H1 (cell line): ENCODE data around the gene SPINDOC. TPM values are rescaled to one million over a fixed set of nuclear protein-coding genes. Genes with fewer than 3 reads are reported as not detected.
A peak's percentile ranks its signal among the peaks of the same experiment; 100 is the strongest.

Experiments used
- CTCF ChIA-PET: fragments of 300-600 bp; sonication (Branson Sonifier 250); formaldehyde crosslinking; loops from one replicate; lab custom pipeline; 2021; ENCODE audit not compliant: partially characterized antibody; lab: Charles Lee
- POLR2A ChIA-PET: fragments of 300-600 bp; sonication (Branson Sonifier 250); formaldehyde crosslinking; loops from one replicate; lab custom pipeline; 2021; ENCODE audit warnings: inconsistent platforms; ENCODE audit not compliant: partially characterized antibody; lab: Charles Lee
- DNase-seq, 2 experiments: peaks; one replicate each; pipeline versions ENCODE4 v3.0.0 to v3.0.0-alpha.2; 2010 to 2022; ENCODE audit warnings: low spot score in 2 of 2, low read depth in 1 of 2, mixed read lengths in 1 of 2
- FAIRE-seq: peaks from 2 replicates; lab custom pipeline; 2011; peaks lifted over from hg19 to GRCh38; lab: Jason Lieb, UNC
- H2AFZ ChIP-seq: 2 replicates; pipeline ENCODE4 v1.8.1; 2012; ENCODE audit warnings: low read length, inconsistent platforms
- H2AK5ac ChIP-seq: 2 replicates; pipeline ENCODE4 v1.6.1; 2013; ENCODE audit warnings: low read depth, low read length
- H2BK120ac ChIP-seq: replicated peaks from 2 replicates; pipeline ENCODE3; 2013; ENCODE audit warnings: low read depth, low read length, inconsistent platforms
- H2BK12ac ChIP-seq: 2 replicates; pipeline ENCODE4 v1.6.1; 2013; ENCODE audit warnings: low read depth, low read length
- H2BK15ac ChIP-seq: 2 replicates; pipeline ENCODE4 v1.6.1; 2013; ENCODE audit warnings: low read length
- H2BK20ac ChIP-seq: 2 replicates; pipeline ENCODE4 v1.6.1; 2013; ENCODE audit warnings: low read length
- H2BK5ac ChIP-seq: 2 replicates; pipeline ENCODE4 v1.6.1; 2013; ENCODE audit warnings: low read depth, low read length
- H3K14ac ChIP-seq: 2 replicates; pipeline ENCODE4 v1.6.1; 2013; ENCODE audit warnings: inconsistent platforms; ENCODE audit not compliant: insufficient read length
- H3K18ac ChIP-seq: 2 replicates; pipeline ENCODE4 v1.6.1; 2013; ENCODE audit warnings: low read length; ENCODE audit errors: extremely low read depth
- H3K23ac ChIP-seq: 2 replicates; pipeline ENCODE4 v1.6.1; 2013; ENCODE audit warnings: inconsistent platforms; ENCODE audit not compliant: insufficient read length
- H3K23me2 ChIP-seq: 2 replicates; pipeline ENCODE4 v1.6.1; 2013; ENCODE audit warnings: low read depth, low read length
- H3K27ac ChIP-seq: 2 replicates; pipeline ENCODE4 v1.6.1; 2011; ENCODE audit warnings: low read depth, low read length, inconsistent platforms
- H3K27me3 ChIP-seq, 4 experiments: replicated peaks in 1 of 4; 1 replicate in 1 of 4; 2 replicates in 3 of 4; pipeline versions ENCODE4 v1.6.1 to v1.8.1; 2011 to 2013; ENCODE audit warnings: low read length in 3 of 4, mild to moderate bottlenecking in 3 of 4, inconsistent platforms in 2 of 4, mixed read lengths in 2 of 4, moderate library complexity in 1 of 4; ENCODE audit not compliant: control insufficient read depth in 3 of 4, insufficient read depth in 3 of 4; ENCODE audit errors: extremely low read depth in 1 of 4
- H3K36me3 ChIP-seq, 4 experiments: 2 replicates each; pipeline versions ENCODE4 v1.6.1 to v1.8.1; 2011 to 2013; ENCODE audit warnings: mild to moderate bottlenecking in 4 of 4, low read length in 3 of 4, moderate library complexity in 2 of 4, control low read depth in 1 of 4, inconsistent platforms in 1 of 4; ENCODE audit not compliant: insufficient read depth in 4 of 4, control insufficient read depth in 2 of 4
- H3K4ac ChIP-seq: replicated peaks from 2 replicates; pipeline ENCODE3; 2013; ENCODE audit warnings: low read length, low read depth, mixed read lengths, inconsistent platforms; ENCODE audit not compliant: insufficient read length
- H3K4me1 ChIP-seq, 4 experiments: replicated peaks in 1 of 4; 1 replicate in 1 of 4; 2 replicates in 3 of 4; pipeline versions ENCODE4 v1.6.1 to v1.8.1; 2011 to 2013; ENCODE audit warnings: low read length in 3 of 4, inconsistent platforms in 2 of 4, mixed read lengths in 1 of 4; ENCODE audit not compliant: insufficient read depth in 4 of 4, control insufficient read depth in 3 of 4
- H3K4me2 ChIP-seq, 2 experiments: 2 replicates each; pipeline versions ENCODE4 v1.6.1 to v1.8.1; 2011 to 2013; ENCODE audit warnings: low read depth in 2 of 2, low read length in 2 of 2, control low read depth in 1 of 2, inconsistent platforms in 1 of 2, mild to moderate bottlenecking in 1 of 2; ENCODE audit not compliant: insufficient read depth in 1 of 2
- H3K4me3 ChIP-seq, 4 experiments: fragments of 200-600, 300-600 bp in 1 of 4; sonication (generic), shearing (Covaris generic), sonication (Bioruptor Twin) in 1 of 4; 2 replicates each; pipeline versions ENCODE4 v1.5.1 to v1.8.1; 2011 to 2016; ENCODE audit warnings: low read length in 4 of 4, low read depth in 3 of 4, control low read depth in 2 of 4, inconsistent platforms in 2 of 4, mild to moderate bottlenecking in 2 of 4, mixed read lengths in 1 of 4, moderate library complexity in 1 of 4; ENCODE audit not compliant: insufficient read depth in 2 of 4; ENCODE audit errors: extremely low read depth in 1 of 4
- H3K56ac ChIP-seq: replicated peaks from 2 replicates; pipeline ENCODE3; 2013; ENCODE audit warnings: low read depth, mild to moderate bottlenecking, mixed read lengths, low read length, inconsistent platforms; ENCODE audit not compliant: insufficient read length
- H3K79me1 ChIP-seq: 2 replicates; pipeline ENCODE4 v1.6.1; 2013; ENCODE audit warnings: low read depth, low read length, control low read depth
- H3K79me2 ChIP-seq, 2 experiments: 2 replicates each; pipeline versions ENCODE4 v1.6.1 to v1.8.1; 2012 to 2013; ENCODE audit warnings: low read length in 2 of 2, mild to moderate bottlenecking in 2 of 2, inconsistent platforms in 1 of 2; ENCODE audit not compliant: insufficient read depth in 2 of 2, control insufficient read depth in 1 of 2
- H3K9ac ChIP-seq, 4 experiments: replicated peaks in 1 of 4; 1 replicate in 1 of 4; 2 replicates in 3 of 4; pipeline versions ENCODE4 v1.6.1 to v1.8.1; 2011 to 2013; ENCODE audit warnings: low read depth in 3 of 4, low read length in 3 of 4, control low read depth in 2 of 4, mild to moderate bottlenecking in 2 of 4, moderate library complexity in 2 of 4, inconsistent platforms in 1 of 4; ENCODE audit errors: extremely low read depth in 1 of 4
- H3K9me3 ChIP-seq, 2 experiments: 2 replicates each; pipeline versions ENCODE4 v1.6.1 to v1.8.1; 2012 to 2013; ENCODE audit warnings: mild to moderate bottlenecking in 2 of 2, moderate library complexity in 2 of 2, control low read depth in 1 of 2, inconsistent platforms in 1 of 2, low read depth in 1 of 2, low read length in 1 of 2, mixed read lengths in 1 of 2; ENCODE audit not compliant: insufficient read depth in 2 of 2
- H4K20me1 ChIP-seq, 2 experiments: replicated peaks in 1 of 2; 2 replicates each; pipeline versions ENCODE3 to v1.8.1; 2011 to 2013; ENCODE audit warnings: inconsistent platforms in 2 of 2, low read length in 2 of 2, mild to moderate bottlenecking in 1 of 2; ENCODE audit not compliant: insufficient read depth in 2 of 2, control insufficient read depth in 1 of 2
- H4K5ac ChIP-seq: 2 replicates; pipeline ENCODE4 v1.6.1; 2013; ENCODE audit warnings: low read length, low read depth, mixed read lengths, inconsistent platforms; ENCODE audit not compliant: insufficient read length
- H4K8ac ChIP-seq: 2 replicates; pipeline ENCODE4 v1.8.0; 2013; ENCODE audit warnings: mild to moderate bottlenecking, moderate library complexity, low read length, inconsistent platforms; ENCODE audit not compliant: insufficient read depth; ENCODE audit errors: extremely low read depth
- H4K91ac ChIP-seq: replicated peaks from 2 replicates; pipeline ENCODE3; 2013; ENCODE audit warnings: low read length, mixed read lengths, inconsistent platforms; ENCODE audit not compliant: insufficient read length
- BCL11A ChIP-seq, 2 experiments: IDR thresholded peaks; one replicate each; pipeline ENCODE4 v1.6.1; 2011; ENCODE audit warnings: low read depth in 2 of 2, low read length in 2 of 2, mild to moderate bottlenecking in 2 of 2
- BRCA1 ChIP-seq: IDR thresholded peaks from 2 replicates; pipeline ENCODE4 v1.6.1; 2012; ENCODE audit warnings: low read depth, low read length, improper control_type of control experiment
- EGR1 ChIP-seq: IDR thresholded peaks from 2 replicates; pipeline ENCODE4 v1.6.1; 2011; ENCODE audit warnings: low read depth, low read length, borderline replicate concordance
- EP300 ChIP-seq, 2 experiments: IDR thresholded peaks; 1 replicate in 1 of 2; 2 replicates in 1 of 2; pipeline ENCODE4 v1.6.1; 2011 to 2012; ENCODE audit warnings: low read depth in 2 of 2, low read length in 2 of 2, mild to moderate bottlenecking in 2 of 2, borderline replicate concordance in 1 of 2, inconsistent platforms in 1 of 2, moderate library complexity in 1 of 2
- EZH2 ChIP-seq: fragments of 200-600 bp; sonication (generic); IDR thresholded peaks from 2 replicates; pipeline ENCODE4 v1.7.1; 2012; ENCODE audit warnings: low read depth, mild to moderate bottlenecking, moderate library complexity, low read length, inconsistent platforms; ENCODE audit not compliant: severe bottlenecking
- HDAC6 ChIP-seq: IDR thresholded peaks from one replicate; pipeline ENCODE4 v1.7.1; 2012; ENCODE audit warnings: low read depth, mild to moderate bottlenecking, inconsistent platforms, low read length, moderate library complexity
- KDM1A ChIP-seq: fragments of 200-600, 300-600 bp; sonication (generic); IDR thresholded peaks from 2 replicates; pipeline ENCODE4 v1.7.1; 2016; ENCODE audit warnings: mild to moderate bottlenecking, low read length, borderline replicate concordance
- KDM4A ChIP-seq: IDR thresholded peaks from one replicate; pipeline ENCODE4 v1.7.1; 2012; ENCODE audit warnings: low read depth, mild to moderate bottlenecking, moderate library complexity, low read length, inconsistent platforms; ENCODE audit not compliant: severe bottlenecking
- SP1 ChIP-seq: IDR thresholded peaks from 2 replicates; pipeline ENCODE4 v1.6.1; 2011; ENCODE audit warnings: low read depth, low read length
- SP2 ChIP-seq: IDR thresholded peaks from 2 replicates; pipeline ENCODE4 v1.6.1; 2012; ENCODE audit warnings: mild to moderate bottlenecking, low read length, inconsistent platforms
- SP4 ChIP-seq: IDR thresholded peaks from 2 replicates; pipeline ENCODE4 v1.6.1; 2012; ENCODE audit warnings: low read length, inconsistent platforms
- TAF1 ChIP-seq: IDR thresholded peaks from 2 replicates; pipeline ENCODE4 v1.6.1; 2011; ENCODE audit warnings: mild to moderate bottlenecking, low read depth, low read length
- TBP ChIP-seq: IDR thresholded peaks from 2 replicates; pipeline ENCODE4 v1.6.1; 2011; ENCODE audit warnings: low read depth, low read length, improper control_type of control experiment
- ZNF274 ChIP-seq: IDR thresholded peaks from 2 replicates; pipeline ENCODE4 v1.7.0; 2012; ENCODE audit warnings: low read length, borderline replicate concordance; ENCODE audit errors: extremely low read depth
- WGBS, 2 experiments: shearing (Covaris generic) in 1 of 2; methylation state at CpG; one replicate each; pipeline versions ENCODE4 v1.1.6 to v1.1.7; 2013 to 2015; ENCODE audit warnings: low lambda C conversion rate in 2 of 2, mixed read lengths in 2 of 2, inconsistent platforms in 1 of 2, low coverage in 1 of 2, missing lambda C conversion rate in 1 of 2; ENCODE audit not compliant: insufficient replicate concordance in 2 of 2, insufficient coverage in 1 of 2, insufficient read length in 1 of 2; ENCODE audit errors: extremely low coverage in 1 of 2, missing lambda C conversion rate in 1 of 2; 5-methylcytosine and 5-hydroxymethylcytosine counted together
- polyA plus RNA-seq, 7 experiments: library from polyadenylated mRNA; depleted of rRNA in 3 of 7; stranded (reverse) in 5 of 7; unstranded in 2 of 7; fragments of >200 nt in 5 of 7; fragments of 200-250 nt in 2 of 7; gene quantifications; 1 replicate in 5 of 7; 2 replicates in 1 of 7; 4 replicates in 1 of 7; pipeline versions ENCODE4 v1.2.1 to v1.2.3, GENCODE V29; 2011 to 2013; ENCODE audit warnings: missing spikeins in 2 of 7, mixed read lengths in 2 of 7
- total RNA-seq: library from RNA; stranded (reverse); fragmentation: NEBNext Ultra II Directional; extraction: Animal tissue kit (Norgen Biotek cat#: 25700); gene quantifications from 2 replicates; pipeline ENCODE4 v1.2.1, GENCODE V29; 2021

Gene SPINDOC
- total and polyA plus RNA-seq, 2 of the 8 experiments (the other 6 are each of a cell fraction or from before 2014, with no cell fraction given), result 78.7 to 99.7 TPM

- H3K14ac ChIP-seq, result no peak overlapping the region
- no peak overlapping the region for H3K56ac ChIP-seq
- no peaks in the 10 kb centered on the region for H3K9me3 ChIP-seq
- 0 out of 2 replicates have a peak overlapping the region, but pooled peaks have one; percentile 29 for H2BK15ac ChIP-seq
- H4K91ac ChIP-seq, result no peak overlapping the region
- no peak overlapping the region for H4K8ac ChIP-seq
- ChIA-PET CTCF (no interaction called here), POLR2A (interaction anchor here (2.6 kb wide), 1 partner anchor 9 kb away, joined by 9 read pairs; no protein-coding TSS in a partner anchor)
- FAIRE-seq, result no peak
- peaks cover 6% of the 10 kb centered on the region for H3K79me1 ChIP-seq
- no peak overlapping the region; the same call in 1 of the 2 replicates for H3K18ac ChIP-seq
- H3K4me3 ChIP-seq, result no peak overlapping the region
- peaks cover 11% of the 10 kb centered on the region for H3K23me2 ChIP-seq
- H3K4ac ChIP-seq, result no peak overlapping the region
- H3K79me2 ChIP-seq, result peaks cover 0 to 21% of the 10 kb centered on the region in 2 experiments; a peak in 2 of 4 replicates
- H3K9ac ChIP-seq, result no peak overlapping the region
- no peak overlapping the region for H2AFZ ChIP-seq
- H2BK12ac ChIP-seq, result no peak overlapping the region
- H2AK5ac ChIP-seq, result no peak overlapping the region
- H3K27me3 ChIP-seq, result peaks cover 0 to 16% (median 13%) of the 10 kb centered on the region in 4 experiments; a peak in 6 of 7 replicates
- H2BK120ac ChIP-seq, result no peak overlapping the region
- no peak overlapping the region for H2BK5ac ChIP-seq
- peaks cover 5 to 18% (median 12%) of the 10 kb centered on the region in 4 experiments for H3K4me1 ChIP-seq
- H3K36me3 ChIP-seq, result peaks cover 0 to 3% (median 0%) of the 10 kb centered on the region in 4 experiments; a peak in 1 of 8 replicates
- no peak overlapping the region for H3K23ac ChIP-seq
- no peak for DNase-seq
- peaks cover 10 to 13% of the 10 kb centered on the region in 2 experiments for H4K20me1 ChIP-seq
- H4K5ac ChIP-seq, result no peak overlapping the region
- no peak overlapping the region for H3K27ac ChIP-seq
- H3K4me2 ChIP-seq, result peak overlapping the region in 1 of 2 experiments; percentile 99; a peak in 1 of 4 replicates
- no peak overlapping the region for H2BK20ac ChIP-seq
- WGBS, 2 experiments, result 93% methylated on average over 7 of the region's 7 CpGs; no CpG with 5 or more reads in 1 of the 2 experiments
- TF ChIP-seq BRCA1 (no peak), HDAC6 (no peak), ZNF274 (no peak), SP2 (no peak), SP1 (no peak), EGR1 (no peak), KDM1A (no peak), BCL11A (IDR thresholded peaks at IDR 0.05; ENCODE audit: low read depth in 2 of 2, low read length in 2 of 2) (no peak), EP300 (IDR thresholded peaks at IDR 0.05; ENCODE audit: borderline replicate concordance in 1 of 2, low read depth in 2 of 2, low read length in 2 of 2) (no peak), SP4 (no peak), TBP (no peak), EZH2 (no peak), TAF1 (no peak), KDM4A (no peak)
Observed at GRCh38 chr11:63770763-63771162, 42.5 kb upstream of the SPINDOC start.
